CD4-positive, alpha-beta T cell treated with Interleukin-6 for 4 hours (primary cell): ENCODE data around the gene AGBL3.
"Not testable (repeated sequence)": the region's sequence is repeated elsewhere in the genome, so short reads cannot be mapped to it uniquely, and the experiment has no call there.

ENCODE experiments used
- DNase-seq: peaks from one replicate; pipeline ENCODE4 v3.0.0-alpha.2; 2020; ENCODE audit warnings: mixed read lengths

Gene AGBL3

GRCh38 chr7:135169141-135169963 is 183.0 kb downstream of the AGBL3 start:
- peak; percentile 75 for DNase-seq

- no peak for DNase-seq
These were observed 183.6 kb downstream of the AGBL3 start for GRCh38 chr7:135169964-135170273.

DNA sequence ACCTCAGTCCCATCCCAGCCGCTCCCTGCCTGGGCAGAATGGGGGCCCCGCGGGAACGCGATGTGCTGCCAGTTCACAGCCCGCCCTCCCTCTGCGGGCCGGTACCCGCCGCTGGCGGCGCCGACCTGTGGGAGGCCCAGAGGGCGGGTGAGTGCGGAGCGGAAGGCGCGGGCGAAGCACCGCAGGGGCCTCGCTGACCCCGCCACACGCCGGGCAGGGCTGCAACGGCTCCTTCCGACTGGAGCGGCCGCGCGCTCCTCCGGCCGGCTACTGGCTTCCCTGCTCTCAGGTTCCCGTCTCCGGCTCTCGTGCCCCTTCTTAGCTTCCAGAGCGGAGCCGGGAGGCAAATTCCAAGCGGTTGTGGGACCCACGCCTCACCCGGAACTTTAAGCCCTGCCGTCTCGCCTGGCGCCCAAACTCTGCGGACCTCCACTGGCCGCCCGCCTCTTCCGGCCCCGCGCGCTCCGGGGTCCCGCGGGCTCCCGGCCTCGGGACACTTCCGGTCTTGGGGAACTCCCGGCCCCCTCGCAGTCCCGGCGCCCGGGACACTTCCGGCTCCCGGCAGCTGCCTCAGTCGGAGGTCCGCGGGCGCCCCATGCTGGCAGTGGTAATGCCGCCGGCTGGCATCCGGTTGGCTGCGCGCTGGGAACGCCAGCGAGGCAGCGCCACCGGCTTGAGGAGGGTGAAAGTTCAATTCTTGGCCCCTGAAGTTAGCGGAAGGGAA is 184.1 kb downstream of the AGBL3 start, which contains the start of gene CYREN:
CYREN (minus strand) TSS at position 434 of the 724 bp plus-strand sequence. CDS start 1,785 bp downstream, outside the sequence.
- DNase-seq, result peak; percentile 91

DNA sequence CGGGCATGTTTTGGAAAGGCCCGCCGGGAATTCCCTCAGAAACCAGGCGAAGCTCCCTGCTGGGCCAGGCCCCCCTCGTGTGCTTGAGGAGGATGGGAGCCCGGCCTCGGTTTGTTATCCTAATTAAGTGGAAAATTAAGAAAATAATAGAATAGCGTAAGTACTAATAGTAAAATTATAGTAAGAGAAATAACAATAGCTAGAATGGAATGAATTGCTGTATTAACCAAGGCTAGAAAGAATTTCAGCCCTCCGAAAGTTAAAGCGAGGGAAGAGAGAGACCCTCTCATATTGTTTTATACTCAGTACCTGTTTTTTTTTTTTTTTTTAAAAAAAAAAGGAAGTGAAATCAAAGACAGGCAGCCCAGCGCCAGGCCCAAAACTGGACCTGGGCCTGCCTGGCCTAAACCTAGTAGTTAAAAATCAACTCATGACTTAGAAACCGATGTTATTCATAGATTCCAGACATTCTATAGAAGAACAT is 184.7 kb downstream of the AGBL3 start:
- DNase-seq, result not testable (repeated sequence)

DNA sequence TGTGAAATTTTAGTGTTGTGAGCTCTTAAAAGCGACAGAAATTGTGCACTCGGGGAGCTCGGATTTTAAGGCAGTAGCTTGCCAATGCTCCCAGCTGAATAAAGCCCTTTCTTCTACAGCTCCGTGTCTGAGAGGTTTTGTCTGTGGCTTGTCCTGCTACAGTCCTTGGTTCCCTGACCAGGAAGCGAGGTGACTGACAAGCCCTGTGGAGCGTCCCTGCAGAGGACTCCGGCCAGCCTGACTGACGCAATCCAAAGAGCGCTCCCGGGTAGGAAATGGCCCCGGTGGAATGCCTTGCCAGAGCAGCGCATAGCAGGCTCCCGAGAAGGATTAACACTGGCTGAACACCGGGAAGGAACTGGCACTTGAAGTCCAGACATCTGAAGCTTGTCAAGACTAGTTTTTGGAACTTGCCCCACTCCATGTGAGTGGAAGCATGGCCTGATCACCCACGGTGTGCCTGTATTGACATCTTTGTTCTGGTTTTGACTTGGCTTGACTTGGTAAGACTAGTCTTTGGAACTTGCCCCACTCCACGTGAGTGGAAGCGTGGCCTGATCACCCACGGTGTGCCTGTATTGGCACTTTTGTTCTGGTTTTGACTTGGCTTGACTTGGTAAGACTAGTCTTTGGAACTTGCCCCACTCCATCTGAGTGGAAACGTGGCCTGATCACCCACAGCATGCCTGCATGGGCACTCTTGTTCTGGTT is 185.4 kb downstream of the AGBL3 start:
- DNase-seq, result not testable (repeated sequence)

GRCh38 chr7:135173916-135174315 is 187.6 kb downstream of the AGBL3 start:
- not testable (repeated sequence) for DNase-seq

DNA sequence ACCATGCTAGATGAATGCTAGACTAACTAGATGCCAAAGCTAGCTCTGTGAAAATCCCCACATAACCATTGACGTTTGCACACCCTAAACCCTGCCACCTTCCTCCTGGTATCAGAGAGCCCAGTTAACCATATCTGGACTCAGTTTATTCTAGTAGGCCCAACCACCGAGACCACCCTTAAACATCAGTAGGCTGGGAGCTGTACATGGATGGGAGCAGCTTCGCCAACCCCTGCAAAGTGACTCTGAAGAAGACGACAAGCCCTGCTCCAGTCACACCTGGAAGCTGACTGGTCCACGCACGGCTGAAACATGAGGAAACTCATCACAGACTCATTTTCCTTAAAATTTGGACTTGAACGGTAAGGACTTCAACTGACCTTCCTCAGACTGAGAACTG is 188.6 kb downstream of the AGBL3 start:
- DNase-seq, result no peak

- DNase-seq, result no peak
These were observed 189.6 kb downstream of the AGBL3 start for GRCh38 chr7:135175931-135176330.

- DNase-seq, result no peak
These were observed 190.9 kb downstream of the AGBL3 start for GRCh38 chr7:135177028-135177696.

GRCh38 chr7:135178364-135178763 is 192.1 kb downstream of the AGBL3 start:
- DNase-seq, result no peak

DNA sequence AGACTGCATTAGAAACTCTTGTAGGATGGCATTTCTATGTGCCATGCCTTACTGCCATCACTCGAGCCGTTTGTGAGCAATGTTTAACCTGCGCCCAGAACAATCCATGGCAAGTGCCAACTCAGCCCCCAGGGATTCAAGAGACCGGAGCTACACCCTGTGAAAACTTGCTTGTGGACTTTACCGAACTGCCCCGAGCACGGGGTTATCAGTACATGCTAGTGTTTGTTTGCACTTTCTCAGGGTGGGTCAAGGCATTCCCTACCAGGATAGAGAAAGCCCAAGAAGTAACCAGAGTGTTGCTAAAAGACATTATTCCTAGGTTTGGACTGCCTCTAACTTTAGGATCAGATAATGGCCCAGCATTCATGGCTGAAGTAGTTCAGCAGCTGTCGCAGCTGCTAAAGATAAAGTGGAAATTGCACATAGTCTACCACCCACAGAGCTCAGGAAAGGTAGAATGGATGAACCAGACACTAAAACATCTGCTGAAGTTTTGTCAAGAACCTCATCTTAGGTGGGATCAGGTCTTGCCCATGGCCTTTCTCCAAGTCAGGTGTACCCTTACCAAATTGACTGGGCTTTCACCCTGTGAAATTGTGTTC is 193.1 kb downstream of the AGBL3 start:
- DNase-seq, result no peak

- no peak for DNase-seq
These were observed 193.8 kb downstream of the AGBL3 start for GRCh38 chr7:135180122-135180521.

DNA sequence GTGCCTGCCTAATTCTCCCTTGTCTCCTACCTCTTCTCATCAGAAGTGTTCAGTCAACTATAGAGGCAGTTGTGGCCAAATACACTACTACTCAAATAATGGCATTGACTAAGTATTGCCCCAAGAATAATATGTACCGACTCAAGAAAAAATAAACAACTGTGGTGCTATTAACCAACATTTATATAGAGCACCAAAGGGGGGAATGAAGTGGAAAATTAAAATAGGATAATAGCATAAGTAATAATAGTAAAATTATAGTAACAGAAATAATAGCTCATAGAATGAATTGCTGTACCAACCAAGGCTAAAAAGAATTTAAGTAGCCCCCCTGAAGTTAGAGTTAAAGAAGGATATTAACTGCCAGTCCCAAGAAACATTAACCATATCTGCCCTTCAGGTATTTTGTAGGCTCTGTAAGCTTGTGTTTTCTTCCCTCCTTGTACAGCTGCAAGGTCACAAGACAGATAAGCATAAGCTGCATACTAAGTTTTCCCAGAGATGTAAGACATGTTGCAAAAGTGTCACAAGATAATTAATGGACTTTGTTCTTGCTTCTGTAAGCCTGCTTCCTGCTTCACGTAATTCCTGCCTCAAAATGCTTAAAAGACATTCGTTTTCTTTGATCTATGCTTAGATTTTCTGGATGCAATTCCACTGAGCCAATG is 195.1 kb downstream of the AGBL3 start:
- no peak for DNase-seq

DNA sequence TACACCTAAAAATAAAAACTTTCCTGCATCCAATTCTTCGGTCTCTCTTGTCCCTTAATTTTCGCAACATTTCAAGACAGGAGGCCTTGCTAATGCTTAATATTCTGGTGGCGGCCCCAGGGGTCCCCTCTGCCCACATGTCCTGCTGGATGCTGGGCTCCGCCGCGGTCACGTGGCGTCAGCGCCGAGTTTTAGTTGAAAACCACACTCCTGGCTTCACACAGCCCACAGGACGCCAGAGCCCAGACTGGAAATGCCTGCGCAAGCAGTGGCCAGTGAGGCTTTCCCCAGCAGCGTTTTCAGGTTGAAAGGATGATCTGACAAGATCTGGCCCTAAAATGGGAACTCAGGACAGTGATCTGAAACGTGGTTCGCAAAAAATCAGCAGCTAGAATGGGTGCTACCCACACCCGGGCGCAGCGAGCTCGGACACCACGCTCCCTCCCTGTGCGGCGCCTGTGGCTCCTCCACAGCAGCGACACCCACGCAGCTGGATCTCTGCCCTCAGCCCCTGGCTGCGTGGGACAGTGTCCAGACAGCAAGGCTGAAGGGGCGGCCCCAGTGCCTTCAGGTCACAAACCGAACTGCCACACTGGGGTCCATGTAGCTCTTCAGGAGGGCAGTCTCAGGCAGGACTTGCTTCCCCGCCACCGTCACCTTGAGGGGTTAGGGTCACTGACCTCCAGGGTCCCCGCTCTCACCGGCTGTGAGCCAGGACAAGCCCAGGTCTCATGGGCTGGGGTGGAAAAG is 195.8 kb downstream of the AGBL3 start:
- no peak for DNase-seq

DNA sequence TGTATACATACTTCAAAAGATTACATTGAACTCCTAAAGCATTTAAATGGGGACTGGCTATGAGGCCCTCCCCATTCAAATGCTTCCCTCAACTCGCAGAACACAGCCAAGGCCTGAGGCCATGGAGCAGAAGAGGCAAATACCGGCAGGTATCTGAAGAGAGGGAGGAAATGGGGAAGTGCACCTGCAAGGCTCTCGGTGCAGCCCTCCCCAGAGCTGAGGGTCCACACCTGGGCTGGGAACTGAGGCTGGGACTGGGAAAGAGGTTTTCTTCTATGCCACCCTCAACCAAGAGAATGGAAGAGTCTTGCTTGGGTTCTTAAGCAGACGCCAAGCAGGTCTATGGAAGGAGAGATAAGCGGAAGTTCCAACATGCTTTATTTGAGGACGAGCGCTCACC is 197.2 kb downstream of the AGBL3 start:
- DNase-seq, result no peak

DNA sequence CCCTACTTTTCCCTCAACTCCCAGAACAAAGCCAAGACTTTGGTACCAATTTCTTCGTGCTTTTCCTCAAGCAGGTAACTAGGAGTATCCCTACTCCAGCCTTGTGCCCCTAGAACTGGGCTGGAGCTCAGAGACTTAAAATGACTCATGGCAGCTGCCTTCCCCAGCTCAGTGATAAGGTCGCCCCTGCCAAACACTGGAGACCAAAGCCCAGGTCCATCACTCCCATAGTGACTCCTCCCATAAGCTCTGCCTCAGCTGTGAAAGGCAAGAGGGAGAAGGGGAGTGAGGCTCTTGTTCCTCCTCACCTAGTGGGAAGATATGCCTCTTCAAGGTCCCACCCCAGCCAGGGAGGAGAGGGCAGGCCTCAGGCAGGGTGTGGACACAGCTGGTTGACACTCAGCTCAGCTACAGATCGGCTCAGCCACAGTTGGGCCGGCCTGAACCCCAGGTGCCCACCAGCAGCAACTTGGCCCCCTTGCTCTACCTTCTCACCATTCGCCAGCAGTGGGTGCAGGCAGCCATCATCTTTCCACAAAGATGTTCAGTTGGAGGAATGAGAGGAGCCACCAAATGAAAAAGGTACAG is 198.0 kb downstream of the AGBL3 start:
- no peak for DNase-seq
